Tibial nerve (tissue), 4 donors: ENCODE measurements around the gene TESMIN. TPM values are rescaled to one million over a fixed set of nuclear protein-coding genes. Genes with fewer than 3 reads are reported as not detected.

Source experiments
- DNase-seq, 2 donors: peaks; one replicate each; pipeline ENCODE4 v3.0.0-alpha.2; 2019; ENCODE audit warnings: low spot score in 2 of 2
- H3K27ac ChIP-seq, 4 donors: fragments of 200-600 bp; sonication (generic) in 3 of 4; one replicate each; pipeline ENCODE4 v1.5.1; 2017 to 2019; ENCODE audit warnings: mild to moderate bottlenecking in 1 of 4
- H3K27me3 ChIP-seq, 2 donors: fragments of 200-600 bp; sonication (generic) in 1 of 2; one replicate each; pipeline versions ENCODE4 v1.5.1 to v1.6.0; 2017 to 2019
- H3K36me3 ChIP-seq, 3 donors: fragments of 200-600 bp; sonication (generic); one replicate each; pipeline ENCODE4 v1.5.1; 2018 to 2019
- H3K4me1 ChIP-seq, 4 donors: fragments of 200-600 bp; sonication (generic) in 3 of 4; one replicate each; pipeline ENCODE4 v1.5.1; 2017 to 2019
- H3K4me3 ChIP-seq, 4 donors: fragments of 200-600 bp; sonication (generic) in 3 of 4; one replicate each; pipeline ENCODE4 v1.5.1; 2017 to 2019; ENCODE audit warnings: mild to moderate bottlenecking in 1 of 4, moderate library complexity in 1 of 4
- H3K9me3 ChIP-seq, 4 donors: fragments of 200-600 bp; sonication (generic) in 3 of 4; one replicate each; pipeline ENCODE4 v1.5.1; 2017 to 2019
- CTCF ChIP-seq, 5 experiments: fragments of 200-600 bp in 3 of 5; fragments of 450-650 bp in 2 of 5; sonication (generic) in 3 of 5; IDR thresholded peaks; one replicate each; pipeline ENCODE4 v1.5.1; 2016 to 2019; ENCODE audit warnings: antibody characterized with exemption in 5 of 5, mild to moderate bottlenecking in 3 of 5, moderate library complexity in 2 of 5
- EP300 ChIP-seq, 2 donors: sonication (generic); formaldehyde crosslinking; IDR thresholded peaks; one replicate each; pipeline ENCODE4 v1.6.1; 2017; ENCODE audit warnings: antibody characterized with exemption in 2 of 2, mild to moderate bottlenecking in 1 of 2
- POLR2A ChIP-seq, 2 donors: fragments of 450-650 bp; IDR thresholded peaks; one replicate each; pipeline ENCODE4 v1.6.1; 2017; ENCODE audit warnings: antibody characterized with exemption in 2 of 2, mild to moderate bottlenecking in 2 of 2, moderate library complexity in 2 of 2
- WGBS, 2 donors: methylation state at CpG; one replicate each; pipeline ENCODE4 v1.1.5; 2018; 5-methylcytosine and 5-hydroxymethylcytosine counted together
- total RNA-seq, 4 donors: library from RNA; depleted of rRNA; stranded (reverse); fragments of >200 nt; gene quantifications; one replicate each; pipeline ENCODE4 v1.1.0, GENCODE V29; 2016

The TESMIN gene
- total RNA-seq, 4 donors from 2014 or later = 0.42 TPM; not detected in 3

DNA sequence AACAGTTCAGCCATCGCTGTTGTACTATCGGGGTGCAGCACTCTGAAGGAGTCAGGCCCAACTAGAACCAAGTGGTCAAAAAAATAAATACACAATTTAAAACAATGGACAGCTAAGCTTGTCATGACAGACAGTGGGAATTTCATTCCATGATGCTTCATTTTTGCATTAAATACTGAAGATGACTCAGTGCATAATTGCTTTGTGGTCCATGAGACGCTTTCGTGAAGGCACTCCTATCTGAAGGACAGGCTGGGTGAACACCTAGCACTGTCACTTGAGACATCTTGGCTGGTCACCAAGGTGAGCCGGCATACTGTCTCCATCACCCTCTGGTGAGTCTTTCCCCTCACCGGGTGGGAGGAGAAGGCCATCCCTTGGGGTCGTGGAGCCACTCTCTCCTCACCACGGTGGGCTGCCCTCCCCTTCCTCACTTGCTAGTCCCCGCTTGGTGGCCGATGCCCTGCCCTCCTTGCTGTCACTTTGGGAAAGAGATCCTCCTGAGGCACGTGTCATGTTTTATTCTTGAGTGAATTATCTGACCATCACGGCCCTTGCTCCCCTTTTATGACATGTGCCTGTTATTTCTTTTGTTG is 4.9 kb upstream of the TESMIN start:
- Histone ChIP-seq H3K36me3 (peaks cover 6 to 77% (median 9%) of the 10 kb centered on the region in 3 donors), H3K4me1 (peaks cover 0 to 7% (median 4%) of the 10 kb centered on the region in 4 donors), H3K27me3 (no peaks in the 10 kb centered on the region), H3K4me3 (no peak overlapping the region), H3K9me3 (no peaks in the 10 kb centered on the region), H3K27ac (no peak overlapping the region)
- DNase-seq = no peak
- WGBS, 2 donors = 81 to 85% methylated on average over 12 of the region's 12 CpGs
- TF ChIP-seq EP300 (IDR thresholded peaks at IDR 0.05) (no peak), POLR2A (IDR thresholded peaks at IDR 0.05) (no peak)

DNA sequence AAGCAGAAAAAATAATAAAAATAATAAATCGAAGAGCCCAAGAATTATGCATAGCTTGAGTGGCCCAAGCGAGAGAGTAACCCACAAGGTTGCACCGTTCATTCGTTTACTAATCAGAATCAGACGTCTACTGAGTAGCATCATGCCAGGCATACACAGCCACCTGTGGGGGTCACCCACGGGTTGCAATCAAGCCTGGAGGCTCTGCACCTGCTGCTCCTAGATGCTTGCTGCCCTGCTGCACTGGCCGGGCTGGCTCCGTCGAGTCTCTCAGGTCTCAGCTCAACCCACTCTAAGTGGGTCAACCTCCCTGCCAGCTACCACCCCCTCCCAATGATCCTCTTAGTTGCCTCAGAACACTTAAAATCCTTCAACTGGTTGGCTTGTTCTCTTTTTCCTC is 2.0 kb upstream of the TESMIN start:
- Histone ChIP-seq H3K9me3 (no peaks in the 10 kb centered on the region), H3K27ac (no peak overlapping the region), H3K4me1 (peaks cover 2 to 31% (median 8%) of the 10 kb centered on the region in 4 donors), H3K4me3 (no peak overlapping the region), H3K36me3 (peaks cover 3 to 48% (median 6%) of the 10 kb centered on the region in 3 donors), H3K27me3 (no peaks in the 10 kb centered on the region)
- WGBS, 2 donors = 67 to 82% methylated on average over 9 of the region's 9 CpGs
- DNase-seq = no peak
- TF ChIP-seq CTCF (IDR thresholded peaks at IDR 0.05) (no peak), EP300 (IDR thresholded peaks at IDR 0.05) (no peak), POLR2A (IDR thresholded peaks at IDR 0.05) (no peak)

DNA sequence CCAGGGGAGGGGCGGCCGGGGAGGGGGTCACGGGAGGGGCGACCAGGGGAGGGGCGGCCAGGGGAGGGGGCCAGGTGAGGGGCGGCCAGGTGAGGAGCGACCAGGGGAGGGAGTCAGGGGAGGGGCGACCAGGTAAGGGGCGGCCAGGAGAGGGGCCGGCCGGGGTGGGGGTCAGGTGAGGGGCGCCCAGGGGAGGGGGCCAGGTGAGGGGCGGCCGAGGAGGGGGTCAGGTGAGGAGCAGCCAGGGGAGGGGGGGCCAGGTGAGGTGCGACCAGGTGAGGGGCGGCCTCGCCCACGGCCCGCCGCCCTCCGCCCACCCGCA is 355 bp downstream of the TESMIN start:
- TF ChIP-seq EP300 (IDR thresholded peaks at IDR 0.05) (no peak), POLR2A (IDR thresholded peaks at IDR 0.05) (no peak), CTCF (IDR thresholded peaks at IDR 0.05) (no peak)
- Histone ChIP-seq H3K9me3 (no peaks in the 10 kb centered on the region), H3K36me3 (peaks cover 0 to 24% (median 0%) of the 10 kb centered on the region in 3 donors), H3K4me1 (peaks cover 2 to 31% (median 8%) of the 10 kb centered on the region in 4 donors), H3K4me3 (peak overlapping the region in 3 of 4 donors; percentile 29 to 56 (median 47)), H3K27ac (peak overlapping the region in 2 of 4 donors; percentile 50 to 53), H3K27me3 (no peaks in the 10 kb centered on the region)
- DNase-seq = no peak
- WGBS, 2 donors = 1 to 2% methylated on average over 8 to 13 of the region's 22 CpGs

DNA sequence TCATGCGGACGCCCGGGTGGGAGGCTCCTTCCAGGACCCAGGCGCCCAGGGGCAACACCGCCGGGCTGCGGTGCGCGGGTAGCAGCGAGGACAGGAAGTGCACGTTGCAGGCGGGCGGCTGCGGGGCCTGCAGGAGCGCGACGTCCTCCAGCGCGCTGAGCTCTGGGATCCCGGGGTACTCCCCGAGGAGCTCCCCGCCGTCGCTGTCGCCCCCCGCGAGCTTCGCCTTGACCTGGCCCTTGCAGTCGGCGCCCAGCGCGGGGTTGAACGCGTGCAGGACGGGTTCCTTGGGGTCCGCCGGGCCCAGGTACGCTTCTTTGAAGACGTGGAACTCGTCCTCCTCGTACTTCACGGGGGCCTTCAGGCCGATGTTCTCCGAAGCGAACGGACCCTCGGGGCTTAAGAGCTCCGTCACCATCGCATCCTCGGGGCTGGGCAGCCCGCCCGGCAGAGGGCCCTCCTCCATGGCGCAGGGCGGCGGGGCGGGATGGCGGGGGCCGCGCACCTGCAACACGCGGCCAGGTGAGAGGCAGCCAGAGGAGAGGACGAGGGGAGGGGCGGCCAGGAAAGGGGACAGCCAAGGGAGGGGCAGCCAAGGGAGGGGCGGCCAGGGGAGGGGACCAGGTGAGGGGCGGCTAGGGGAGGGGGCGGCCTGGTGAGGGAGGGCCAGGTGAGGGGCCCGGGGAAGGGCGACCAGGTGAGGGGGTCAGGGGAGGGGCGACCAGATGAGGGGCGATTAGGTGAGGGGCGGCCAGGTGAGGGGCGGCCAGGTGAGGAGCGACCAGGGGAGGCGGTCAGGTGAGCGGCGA is 921 bp downstream of the TESMIN start:
- H3K36me3 ChIP-seq = peaks cover 0 to 21% (median 0%) of the 10 kb centered on the region in 3 donors
- H3K27ac ChIP-seq = peak overlapping the region in 2 of 4 donors; percentile 8 to 53
- peak overlapping the region in 2 of 4 donors; percentile 47 to 56 for H3K4me3 ChIP-seq
- peaks cover 2 to 31% (median 8%) of the 10 kb centered on the region in 4 donors for H3K4me1 ChIP-seq
- no peak for DNase-seq
- no peaks in the 10 kb centered on the region for H3K9me3 ChIP-seq
- no peaks in the 10 kb centered on the region for H3K27me3 ChIP-seq
- WGBS, 2 donors = 34 to 43% methylated on average over 24 to 69 of the region's 76 CpGs
- TF ChIP-seq POLR2A (IDR thresholded peaks at IDR 0.05) = no peak
- TF ChIP-seq CTCF (IDR thresholded peaks at IDR 0.05) = no peak

DNA sequence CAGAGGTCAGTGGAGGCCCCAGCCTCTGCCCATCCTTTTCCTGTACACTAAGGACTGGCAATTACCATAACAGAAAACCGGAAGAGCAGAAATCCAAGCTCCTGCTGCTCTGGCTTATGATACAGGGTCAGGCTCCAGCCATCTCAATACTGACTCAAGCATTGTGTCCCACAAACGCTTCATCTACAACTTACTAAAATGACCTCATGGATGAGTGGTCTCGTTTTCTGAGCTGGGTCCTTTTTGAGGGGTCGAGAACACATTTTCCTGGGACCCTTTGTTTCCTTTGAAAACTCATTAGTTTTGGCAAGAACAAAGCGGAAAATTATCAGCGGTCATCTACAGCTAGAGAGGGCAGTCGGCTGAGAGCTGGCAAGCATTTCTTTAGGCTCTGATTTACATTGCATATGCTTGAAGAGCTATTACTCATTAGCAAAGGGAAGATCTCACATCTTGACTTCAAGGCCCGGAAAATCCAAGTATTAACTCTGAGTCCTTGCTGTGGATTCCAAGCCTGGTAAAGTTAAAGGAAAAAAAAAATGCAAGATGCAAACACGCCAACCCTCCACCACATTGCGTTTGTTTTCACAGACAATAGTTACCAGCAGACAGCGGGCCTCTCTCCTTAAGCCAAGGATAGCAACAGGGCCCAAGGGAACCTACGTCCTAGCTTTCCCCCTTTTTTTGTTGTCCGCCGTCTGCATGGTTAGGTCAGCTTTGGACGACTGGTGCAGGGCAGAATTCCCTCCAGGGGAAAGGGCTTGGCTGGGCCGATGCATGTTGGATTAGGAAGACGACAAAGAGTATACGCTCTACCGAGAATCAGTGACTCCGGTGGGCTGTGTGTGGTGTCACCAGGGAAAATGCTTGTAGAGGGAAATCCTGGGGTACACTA is 1.8 kb downstream of the TESMIN start:
- no peaks in the 10 kb centered on the region for H3K9me3 ChIP-seq
- H3K4me3 ChIP-seq = no peak overlapping the region
- WGBS, 2 donors = 55 to 57% methylated on average over 20 of the region's 20 CpGs

More for the DNA sequence above, 1.8 kb downstream of the TESMIN start:
- peaks cover 0 to 12% (median 0%) of the 10 kb centered on the region in 3 donors for H3K36me3 ChIP-seq
- DNase-seq = no peak
- peaks cover 2 to 31% (median 8%) of the 10 kb centered on the region in 4 donors for H3K4me1 ChIP-seq
- H3K27me3 ChIP-seq = no peaks in the 10 kb centered on the region
- peak overlapping the region in 2 of 4 donors; percentile 8 to 29 for H3K27ac ChIP-seq
- TF ChIP-seq CTCF (IDR thresholded peaks at IDR 0.05) = no peak
